Suprapubic skin (tissue), 4 donors: ENCODE results near the gene STK38L. TPM values are rescaled to one million over a fixed set of nuclear protein-coding genes. Genes with fewer than 3 reads are reported as not detected.

Experiments
- DNase-seq, 2 donors: peaks; one replicate each; pipeline ENCODE4 v3.0.0-alpha.2; 2019; ENCODE audit warnings: low spot score in 2 of 2
- H3K27ac ChIP-seq: fragments of 200-600 bp; sonication (generic); one replicate; pipeline ENCODE4 v1.5.1; 2019
- H3K27me3 ChIP-seq: fragments of 200-600 bp; sonication (generic); one replicate; pipeline ENCODE4 v1.5.1; 2019
- H3K36me3 ChIP-seq: fragments of 200-600 bp; sonication (generic); one replicate; pipeline ENCODE4 v1.5.1; 2019
- H3K4me1 ChIP-seq: fragments of 200-600 bp; sonication (generic); one replicate; pipeline ENCODE4 v1.5.1; 2019
- H3K4me3 ChIP-seq: fragments of 200-600 bp; sonication (generic); one replicate; pipeline ENCODE4 v1.5.1; 2019; ENCODE audit warnings: mild to moderate bottlenecking
- H3K9me3 ChIP-seq: fragments of 200-600 bp; sonication (generic); one replicate; pipeline ENCODE4 v1.5.1; 2019
- EP300 ChIP-seq: sonication (generic); formaldehyde crosslinking; IDR thresholded peaks from one replicate; pipeline ENCODE4 v1.6.1; 2017; ENCODE audit warnings: antibody characterized with exemption
- POLR2A ChIP-seq, 2 donors: fragments of 450-650 bp; IDR thresholded peaks; one replicate each; pipeline ENCODE4 v1.6.1; 2017; ENCODE audit warnings: antibody characterized with exemption in 2 of 2, mild to moderate bottlenecking in 2 of 2, moderate library complexity in 2 of 2
- POLR2AphosphoS5 ChIP-seq, 3 donors: sonication (generic); formaldehyde crosslinking; IDR thresholded peaks; one replicate each; pipeline ENCODE4 v1.6.1; 2017; ENCODE audit warnings: antibody characterized with exemption in 3 of 3
- WGBS: methylation state at CpG from one replicate; pipeline ENCODE4 v1.1.5; 2018; 5-methylcytosine and 5-hydroxymethylcytosine counted together
- total RNA-seq, 4 donors: library from RNA; depleted of rRNA; stranded (reverse); fragments of >200 nt; gene quantifications; one replicate each; pipeline ENCODE4 v1.1.0, GENCODE V29; 2016
- TF ChIP-seq, protein P1 (sequence below), 2 donors: fragments of 200-600 bp in 1 of 2; fragments of 450-650 bp in 1 of 2; sonication (generic) in 1 of 2; IDR thresholded peaks; one replicate each; pipeline ENCODE4 v1.5.1; 2016 to 2019; ENCODE audit warnings: antibody characterized with exemption in 2 of 2, mild to moderate bottlenecking in 1 of 2, moderate library complexity in 1 of 2

Gene STK38L
- total RNA-seq, 4 donors from 2014 or later = 16.5 to 28.7 (median 19.6) TPM

DNA sequence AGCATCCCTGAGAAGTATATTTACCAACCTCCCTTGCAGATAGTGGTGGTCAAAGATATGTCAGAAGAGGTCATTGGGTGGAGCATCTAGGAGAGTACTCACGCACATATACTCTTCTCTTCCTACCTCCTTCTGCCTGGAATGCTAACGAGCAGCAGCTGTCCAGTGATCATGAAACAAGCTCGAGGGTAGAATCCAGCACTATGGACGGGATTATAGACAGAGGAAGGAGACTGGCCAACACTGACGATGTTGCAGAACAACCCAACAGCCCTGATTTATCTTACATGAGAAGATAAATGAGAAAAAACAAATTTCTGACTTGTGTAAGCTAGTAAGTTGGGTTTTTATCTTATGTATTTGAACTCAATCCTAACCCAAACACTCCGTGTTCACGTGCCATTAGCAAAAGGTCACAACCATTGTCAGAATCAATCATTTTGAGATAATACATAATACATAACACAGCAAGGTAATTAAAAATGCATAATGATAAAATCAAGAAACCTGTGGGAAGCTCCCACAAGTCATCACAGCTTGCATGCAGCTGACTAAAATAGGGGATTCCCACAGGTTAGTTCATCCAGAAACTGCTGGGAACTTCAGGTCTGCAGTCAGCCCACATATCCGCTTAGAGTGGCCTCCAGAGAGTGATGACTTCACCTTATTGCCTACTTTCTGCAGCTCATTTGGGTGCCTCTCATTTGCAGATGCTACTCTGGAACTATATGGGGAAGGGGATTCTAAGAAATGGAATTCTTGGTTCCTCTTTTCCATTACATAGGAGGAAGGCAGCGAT, 36.3 kb upstream of the STK38L start:
- Histone ChIP-seq H3K27me3 (no peaks in the 10 kb centered on the region), H3K4me3 (no peak overlapping the region), H3K36me3 (no peaks in the 10 kb centered on the region), H3K9me3 (no peaks in the 10 kb centered on the region), H3K4me1 (no peaks in the 10 kb centered on the region), H3K27ac (no peak overlapping the region)
- TF ChIP-seq, protein P1, sequence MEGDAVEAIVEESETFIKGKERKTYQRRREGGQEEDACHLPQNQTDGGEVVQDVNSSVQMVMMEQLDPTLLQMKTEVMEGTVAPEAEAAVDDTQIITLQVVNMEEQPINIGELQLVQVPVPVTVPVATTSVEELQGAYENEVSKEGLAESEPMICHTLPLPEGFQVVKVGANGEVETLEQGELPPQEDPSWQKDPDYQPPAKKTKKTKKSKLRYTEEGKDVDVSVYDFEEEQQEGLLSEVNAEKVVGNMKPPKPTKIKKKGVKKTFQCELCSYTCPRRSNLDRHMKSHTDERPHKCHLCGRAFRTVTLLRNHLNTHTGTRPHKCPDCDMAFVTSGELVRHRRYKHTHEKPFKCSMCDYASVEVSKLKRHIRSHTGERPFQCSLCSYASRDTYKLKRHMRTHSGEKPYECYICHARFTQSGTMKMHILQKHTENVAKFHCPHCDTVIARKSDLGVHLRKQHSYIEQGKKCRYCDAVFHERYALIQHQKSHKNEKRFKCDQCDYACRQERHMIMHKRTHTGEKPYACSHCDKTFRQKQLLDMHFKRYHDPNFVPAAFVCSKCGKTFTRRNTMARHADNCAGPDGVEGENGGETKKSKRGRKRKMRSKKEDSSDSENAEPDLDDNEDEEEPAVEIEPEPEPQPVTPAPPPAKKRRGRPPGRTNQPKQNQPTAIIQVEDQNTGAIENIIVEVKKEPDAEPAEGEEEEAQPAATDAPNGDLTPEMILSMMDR (IDR thresholded peaks at IDR 0.05) = no peak
- no peak for TF ChIP-seq POLR2AphosphoS5 (IDR thresholded peaks at IDR 0.05)
- no peak for TF ChIP-seq EP300
- no peak for TF ChIP-seq POLR2A (IDR thresholded peaks at IDR 0.05)
- WGBS = 42% methylated on average over 9 of the region's 9 CpGs
- no peak for DNase-seq

- H3K4me3 ChIP-seq = no peak overlapping the region
- TF ChIP-seq, protein P1 (IDR thresholded peaks at IDR 0.05) = no peak
- no peak for TF ChIP-seq POLR2AphosphoS5 (IDR thresholded peaks at IDR 0.05)
- 90% methylated on average over 2 of the region's 2 CpGs for WGBS
- H3K9me3 ChIP-seq = no peaks in the 10 kb centered on the region
- H3K36me3 ChIP-seq = no peaks in the 10 kb centered on the region
- no peak overlapping the region for H3K27ac ChIP-seq
- H3K27me3 ChIP-seq = no peaks in the 10 kb centered on the region
- H3K4me1 ChIP-seq = no peaks in the 10 kb centered on the region
- DNase-seq = no peak
Measured at GRCh38 chr12:27208414-27208750, 35.7 kb upstream of the STK38L start.

DNA sequence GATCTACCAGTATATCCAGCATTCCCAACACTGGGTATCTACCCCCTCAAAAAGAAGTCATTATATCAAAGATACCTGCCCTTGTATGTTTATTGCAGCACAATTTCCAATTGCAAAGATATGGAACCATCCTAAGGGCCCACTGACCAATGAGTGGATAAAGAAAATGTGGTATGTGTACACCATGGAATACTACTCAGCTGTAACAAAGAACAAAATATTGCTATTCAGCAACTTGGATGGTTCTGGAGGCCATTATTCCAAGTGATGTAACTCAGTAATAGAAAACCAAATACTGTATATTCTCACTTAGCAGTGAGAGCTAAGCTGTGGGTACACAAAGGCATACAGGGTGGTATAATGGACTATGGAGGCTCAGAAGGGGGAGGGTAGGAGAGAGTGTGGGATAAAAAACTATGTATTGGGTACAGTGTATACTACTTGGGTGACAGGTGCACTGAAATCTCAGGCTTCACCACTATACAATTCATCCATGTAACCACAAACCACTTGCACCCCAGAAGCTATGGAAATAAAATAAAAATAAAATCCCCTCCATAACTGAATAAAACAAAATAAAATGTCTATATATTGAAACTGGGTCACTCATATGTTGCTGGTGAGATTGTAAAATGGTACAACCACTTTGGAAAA, 34.7 kb upstream of the STK38L start:
- no peaks in the 10 kb centered on the region for H3K9me3 ChIP-seq
- H3K4me1 ChIP-seq = no peaks in the 10 kb centered on the region
- no peak for DNase-seq
- H3K27ac ChIP-seq = no peak overlapping the region
- no peak overlapping the region for H3K4me3 ChIP-seq
- no peaks in the 10 kb centered on the region for H3K36me3 ChIP-seq
- TF ChIP-seq, protein P1 (IDR thresholded peaks at IDR 0.05) = no peak
- TF ChIP-seq POLR2A (IDR thresholded peaks at IDR 0.05) = no peak
- TF ChIP-seq POLR2AphosphoS5 (IDR thresholded peaks at IDR 0.05) = no peak
- no peak for TF ChIP-seq EP300
- H3K27me3 ChIP-seq = no peaks in the 10 kb centered on the region

DNA sequence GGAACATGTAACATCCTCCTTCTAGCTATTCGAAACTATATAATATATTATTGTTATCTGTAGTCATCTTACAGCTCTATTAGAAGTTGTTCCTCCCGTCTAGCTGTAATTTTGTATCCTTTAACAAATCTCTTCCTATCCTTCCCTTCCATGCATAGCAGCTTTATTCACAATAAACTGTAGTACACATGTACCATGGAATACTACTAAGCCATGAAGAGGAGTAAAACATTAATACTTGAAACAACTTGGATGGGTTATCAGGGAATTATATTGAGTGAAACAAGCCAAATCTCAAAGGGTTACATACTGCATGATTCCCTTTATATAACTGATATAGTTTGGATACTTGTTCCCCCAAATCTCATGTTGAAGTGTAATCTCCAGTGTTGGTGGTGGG, 33.9 kb upstream of the STK38L start:
- TF ChIP-seq POLR2A (IDR thresholded peaks at IDR 0.05) = no peak
- TF ChIP-seq POLR2AphosphoS5 (IDR thresholded peaks at IDR 0.05) = no peak
- TF ChIP-seq, protein P1 (IDR thresholded peaks at IDR 0.05) = no peak
- TF ChIP-seq EP300 = no peak
- Histone ChIP-seq H3K9me3 (no peaks in the 10 kb centered on the region), H3K27ac (no peak overlapping the region), H3K4me3 (no peak overlapping the region), H3K36me3 (no peaks in the 10 kb centered on the region), H3K27me3 (no peaks in the 10 kb centered on the region), H3K4me1 (no peaks in the 10 kb centered on the region)
- 96% methylated on average over 2 of the region's 2 CpGs for WGBS
- no peak for DNase-seq

DNA sequence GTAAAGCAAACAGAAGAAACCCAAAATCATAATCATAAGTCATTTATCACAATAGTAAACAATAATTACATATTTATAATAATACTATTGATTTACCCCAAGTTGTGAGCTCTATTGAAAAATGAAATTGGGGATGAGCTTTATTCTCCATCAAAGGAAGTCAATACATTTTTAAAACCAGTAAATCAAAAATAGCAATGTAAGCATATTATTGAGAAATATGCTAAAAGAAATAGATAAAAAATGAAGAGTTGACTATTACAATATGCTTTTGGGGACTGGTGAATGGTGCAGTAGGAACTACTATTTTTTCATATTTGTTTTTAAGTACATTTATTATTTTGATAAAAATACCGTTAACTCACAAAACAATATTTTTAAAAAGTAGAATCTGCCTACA, 31.2 kb upstream of the STK38L start:
- H3K4me3 ChIP-seq = no peak overlapping the region
- H3K27ac ChIP-seq = no peak overlapping the region
- no peaks in the 10 kb centered on the region for H3K9me3 ChIP-seq
- 94% methylated on average over 1 of the region's 1 CpG for WGBS
- no peaks in the 10 kb centered on the region for H3K36me3 ChIP-seq
- no peak for DNase-seq
- TF ChIP-seq, protein P1 (IDR thresholded peaks at IDR 0.05) = no peak
- TF ChIP-seq EP300 = no peak
- no peak for TF ChIP-seq POLR2AphosphoS5 (IDR thresholded peaks at IDR 0.05)
- TF ChIP-seq POLR2A (IDR thresholded peaks at IDR 0.05) = no peak
- no peaks in the 10 kb centered on the region for H3K4me1 ChIP-seq
- no peaks in the 10 kb centered on the region for H3K27me3 ChIP-seq
